SU-DHL-6 (cell line): ENCODE measurements around the gene THAP5.

Experiments used
- H2AFZ ChIP-seq: fragments of 200-600 bp; sonication (generic); 2 replicates; pipeline ENCODE4 v1.6.1; 2014; ENCODE audit warnings: low read depth, mild to moderate bottlenecking, moderate library complexity, mixed read lengths, antibody characterized with exemption, low read length; ENCODE audit not compliant: severe bottlenecking
- H3F3A ChIP-seq: fragments of 200-600 bp; shearing (Covaris generic); 2 replicates; pipeline ENCODE4 v1.6.0; 2016; ENCODE audit warnings: antibody characterized with exemption, mild to moderate bottlenecking; ENCODE audit not compliant: insufficient read depth
- H3K27ac ChIP-seq: fragments of 200-600 bp; sonication (generic); 2 replicates; pipeline ENCODE4 v1.5.1; 2016; ENCODE audit warnings: low read depth, mild to moderate bottlenecking, low read length, moderate library complexity, mixed read lengths
- H3K27me3 ChIP-seq: fragments of 200-600 bp; sonication (generic), shearing (Covaris generic); 2 replicates; pipeline ENCODE4 v1.6.0; 2014; ENCODE audit warnings: mild to moderate bottlenecking, low read length
- H3K36me3 ChIP-seq: fragments of 200-600 bp; sonication (generic); 2 replicates; pipeline ENCODE4 v1.6.1; 2014; ENCODE audit warnings: mild to moderate bottlenecking, low read length, mixed read lengths
- H3K4me2 ChIP-seq: fragments of 300-600, 200-600 bp; shearing (Covaris generic), sonication (generic); 2 replicates; pipeline ENCODE4 v1.6.0; 2014; ENCODE audit warnings: low read length, low read depth, mild to moderate bottlenecking; ENCODE audit not compliant: poor library complexity, severe bottlenecking
- H3K4me3 ChIP-seq: fragments of 200-600 bp; sonication (generic); 2 replicates; pipeline ENCODE4 v1.5.1; 2014; ENCODE audit warnings: antibody characterized with exemption, low read length, mild to moderate bottlenecking, mixed read lengths; ENCODE audit not compliant: insufficient read depth, poor library complexity, severe bottlenecking
- H3K79me2 ChIP-seq: fragments of 200-600 bp; sonication (generic); 2 replicates; pipeline ENCODE4 v1.6.1; 2014; ENCODE audit warnings: mild to moderate bottlenecking, low read length, moderate library complexity; ENCODE audit not compliant: insufficient read depth
- H3K9ac ChIP-seq: fragments of 200-600 bp; sonication (generic); 2 replicates; pipeline ENCODE4 v1.7.0; 2014; ENCODE audit warnings: mild to moderate bottlenecking, low read length
- H3K9me2 ChIP-seq: fragments of 200-600 bp; sonication (generic); replicated peaks from 2 replicates; pipeline ENCODE4 v1.6.1; 2014; ENCODE audit warnings: low read length; ENCODE audit not compliant: insufficient read depth
- H3K9me3 ChIP-seq: fragments of 200-600 bp; sonication (generic); 2 replicates; pipeline ENCODE4 v1.6.1; 2014; ENCODE audit warnings: low read length, mixed read lengths; ENCODE audit not compliant: insufficient read depth
- H4K20me1 ChIP-seq: fragments of 200-600 bp; sonication (generic); 2 replicates; pipeline ENCODE4 v1.6.1; 2014; ENCODE audit warnings: low read depth, mild to moderate bottlenecking, antibody characterized with exemption, low read length, moderate library complexity, mixed read lengths
- CTCF ChIP-seq: fragments of 200-600 bp; sonication (generic); IDR thresholded peaks from one replicate; pipeline ENCODE4 v1.5.1; 2017; ENCODE audit warnings: antibody characterized with exemption, mild to moderate bottlenecking, low read length, moderate library complexity; ENCODE audit not compliant: insufficient read depth, poor library complexity, severe bottlenecking
- EZH2phosphoT487 ChIP-seq: fragments of 200-600 bp; sonication (generic), shearing (Covaris generic); conservative IDR thresholded peaks from 2 replicates; pipeline ENCODE4 v1.6.1; 2018; ENCODE audit warnings: mild to moderate bottlenecking, antibody characterized with exemption, low read length, moderate library complexity, mixed read lengths

THAP5 gene

GRCh38 chr7:108585843-108586242, 16.3 kb upstream of the THAP5 start:
- H4K20me1 ChIP-seq = no peaks in the 10 kb centered on the region
- H2AFZ ChIP-seq = no peak overlapping the region
- H3K9me3 ChIP-seq = no peaks in the 10 kb centered on the region
- no peak overlapping the region for H3K4me2 ChIP-seq
- H3F3A ChIP-seq = no peaks in the 10 kb centered on the region
- no peaks in the 10 kb centered on the region for H3K27me3 ChIP-seq
- no peak overlapping the region for H3K27ac ChIP-seq
- no peaks in the 10 kb centered on the region for H3K79me2 ChIP-seq
- H3K36me3 ChIP-seq = no peaks in the 10 kb centered on the region
- no peak overlapping the region for H3K9ac ChIP-seq
- no peaks in the 10 kb centered on the region for H3K9me2 ChIP-seq
- no peak overlapping the region for H3K4me3 ChIP-seq
- TF ChIP-seq EZH2phosphoT487 = no peak
- TF ChIP-seq CTCF = no peak

- H3K9me2 ChIP-seq = no peaks in the 10 kb centered on the region
- H3K79me2 ChIP-seq = no peaks in the 10 kb centered on the region
- no peaks in the 10 kb centered on the region for H4K20me1 ChIP-seq
- no peak overlapping the region for H3K4me3 ChIP-seq
- no peaks in the 10 kb centered on the region for H3K36me3 ChIP-seq
- no peaks in the 10 kb centered on the region for H3K27me3 ChIP-seq
- H3K27ac ChIP-seq = no peak overlapping the region
- H3K9ac ChIP-seq = no peak overlapping the region
- no peaks in the 10 kb centered on the region for H3F3A ChIP-seq
- no peak for TF ChIP-seq EZH2phosphoT487
- TF ChIP-seq CTCF = no peak
- H3K9me3 ChIP-seq = peaks cover 13% of the 10 kb centered on the region; the same call in 1 of the 2 replicates
- H2AFZ ChIP-seq = no peak overlapping the region
- H3K4me2 ChIP-seq = no peak overlapping the region
Observed at GRCh38 chr7:108584211-108584610, 14.7 kb upstream of the THAP5 start.

- H3K9ac ChIP-seq = no peak overlapping the region
- no peaks in the 10 kb centered on the region for H3K27me3 ChIP-seq
- H3K9me2 ChIP-seq = no peaks in the 10 kb centered on the region
- H3K27ac ChIP-seq = no peak overlapping the region
- H3F3A ChIP-seq = no peaks in the 10 kb centered on the region
- H2AFZ ChIP-seq = no peak overlapping the region
- peaks cover 21% of the 10 kb centered on the region; the same call in 1 of the 2 replicates for H3K9me3 ChIP-seq
- H3K36me3 ChIP-seq = 0 out of 2 replicates have a peak, but pooled peaks cover 4% of the 10 kb centered on the region
- no peaks in the 10 kb centered on the region for H4K20me1 ChIP-seq
- no peak for TF ChIP-seq EZH2phosphoT487
- no peak for TF ChIP-seq CTCF
- no peak overlapping the region for H3K4me3 ChIP-seq
- no peak overlapping the region for H3K4me2 ChIP-seq
- no peaks in the 10 kb centered on the region for H3K79me2 ChIP-seq
Observed at GRCh38 chr7:108581655-108582491, 12.4 kb upstream of the THAP5 start.
